GM18870 (cell line): Measurements from ENCODE around the gene CYP26A1.

Experiments used
- ATAC-seq: cut with Tn5 transposase; IDR thresholded peaks from one replicate; pipeline ENCODE4 v1.9.1; 2021; ENCODE audit warnings: moderate library complexity; ENCODE audit not compliant: unreplicated experiment

CYP26A1 gene

DNA sequence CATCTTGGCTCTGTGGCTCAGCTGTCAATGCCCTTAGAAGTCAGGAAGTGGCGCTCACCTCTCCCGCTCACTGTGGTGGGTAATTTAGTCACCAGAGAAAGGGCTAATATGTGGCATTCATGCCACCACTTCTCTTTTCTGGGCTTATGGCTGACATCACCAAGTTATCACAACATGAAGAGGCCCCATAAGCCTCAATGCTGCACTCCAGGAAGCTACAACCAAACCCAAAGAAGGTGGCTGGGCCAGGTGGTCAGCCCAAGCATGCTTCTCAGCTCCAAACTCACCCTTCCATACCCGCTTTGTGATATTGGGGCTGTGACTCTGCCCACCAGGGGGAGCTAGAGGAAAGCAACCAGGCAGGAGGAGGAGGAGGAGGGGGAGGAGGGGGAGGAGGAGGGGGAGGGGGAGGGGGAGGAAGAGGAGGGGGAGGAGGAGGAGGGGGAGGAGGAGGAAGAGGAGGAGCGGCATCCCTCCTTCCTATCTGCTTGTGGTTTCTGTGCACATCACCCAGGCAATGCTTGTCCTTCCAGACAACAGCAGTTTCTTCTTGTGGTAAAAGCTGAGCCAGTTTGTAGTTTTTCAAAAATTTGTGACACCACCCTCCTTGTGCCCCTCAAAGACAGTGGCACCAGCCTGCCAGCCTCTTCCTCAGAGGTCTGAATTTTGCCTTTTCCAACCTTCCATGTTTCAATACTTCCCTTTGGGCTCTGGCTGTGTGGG, 42.1 kb downstream of the CYP26A1 start:
- peak; percentile 64 for ATAC-seq

DNA sequence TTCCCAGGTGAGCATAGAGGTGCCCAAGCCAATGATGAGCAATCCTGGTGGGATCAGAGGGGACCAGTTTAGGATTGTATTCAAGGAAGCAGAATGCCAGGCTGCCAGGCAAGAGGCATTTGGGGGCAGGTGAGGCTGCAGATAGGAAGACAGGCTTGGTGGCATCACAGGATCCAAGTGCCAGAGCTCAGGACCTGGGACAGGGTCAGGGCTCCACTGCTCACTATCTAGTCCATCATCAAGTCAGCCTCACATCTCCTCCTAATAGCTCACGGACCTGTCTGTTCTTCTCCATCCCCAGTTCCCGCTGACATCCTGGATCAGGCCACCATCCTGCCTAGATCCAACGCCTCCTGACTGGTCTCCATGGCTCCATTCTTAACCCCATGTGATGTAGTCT, 47.6 kb downstream of the CYP26A1 start:
- ATAC-seq = no peak

DNA sequence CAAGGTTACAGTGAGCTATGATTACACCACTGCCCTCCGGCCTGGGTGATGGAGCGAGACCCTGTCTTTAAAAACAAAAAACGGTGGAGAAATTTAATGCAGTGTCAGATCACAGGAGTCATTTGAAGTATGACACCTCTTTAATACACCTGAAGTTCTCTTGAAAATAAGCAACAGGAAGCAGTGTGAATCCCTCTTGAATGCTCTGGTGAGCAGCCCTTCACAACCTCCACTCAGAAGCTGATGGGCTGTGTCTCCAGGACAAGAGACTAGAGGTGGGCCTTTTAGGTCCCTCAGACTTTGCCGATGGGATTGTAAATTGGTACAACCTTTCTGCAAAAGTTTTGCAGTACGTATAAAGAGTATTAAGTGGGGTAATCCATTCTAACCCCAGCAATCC, 50.1 kb downstream of the CYP26A1 start:
- ATAC-seq = no peak

DNA sequence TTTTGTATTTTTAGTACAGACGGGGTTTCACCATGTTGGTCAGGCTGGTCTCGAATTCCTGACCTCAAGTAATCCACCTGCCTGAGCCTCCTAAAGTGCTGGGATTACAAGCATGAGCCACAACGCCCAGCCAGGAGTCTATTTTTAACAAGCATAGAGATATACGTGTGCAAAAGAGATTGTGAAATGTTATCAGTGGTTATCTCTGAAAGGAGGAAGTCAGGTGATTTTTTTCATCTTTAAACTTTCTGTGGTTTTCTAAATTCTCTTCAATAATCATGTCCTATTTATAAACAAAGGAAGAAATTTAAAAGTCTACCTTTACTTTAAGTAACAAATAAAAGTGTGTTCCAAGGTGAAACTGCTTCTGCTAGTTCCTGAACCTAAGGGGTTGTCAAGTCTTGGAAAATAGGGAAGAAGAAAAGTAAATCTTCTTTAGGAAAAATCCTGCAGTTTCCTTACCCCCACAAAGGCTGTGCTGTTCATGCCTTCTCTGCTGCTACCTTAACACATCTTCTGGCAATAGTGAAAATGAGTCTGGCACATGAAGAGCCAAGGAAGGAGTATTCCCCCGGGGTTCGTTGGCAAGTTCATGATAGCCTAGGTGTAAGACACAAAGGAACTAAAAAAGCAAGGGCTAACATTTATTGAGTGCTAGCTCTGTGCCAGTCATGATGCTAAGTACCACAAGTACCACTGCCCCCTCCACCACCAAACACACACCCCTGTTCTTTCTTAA, 51.1 kb downstream of the CYP26A1 start:
- ATAC-seq = peak; percentile 67

DNA sequence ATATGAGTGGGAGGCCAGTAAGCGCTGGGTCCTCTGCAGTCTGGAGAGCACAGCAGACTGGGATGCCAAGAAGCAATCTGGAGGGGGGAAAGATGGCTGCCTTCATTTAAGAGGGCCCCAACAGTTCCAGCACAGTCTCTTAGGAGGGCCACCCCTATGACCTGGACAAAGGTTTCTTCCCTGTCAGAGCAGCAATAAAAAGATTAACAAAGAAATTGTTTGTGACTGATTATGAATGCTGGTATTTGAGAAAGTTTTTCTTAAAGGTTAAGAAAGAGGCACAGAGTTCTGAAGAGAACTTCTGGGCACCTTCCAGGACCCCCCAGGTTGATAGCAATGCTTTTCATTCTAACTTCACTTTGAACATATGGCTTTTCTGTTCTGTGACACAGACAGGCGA, 52.3 kb downstream of the CYP26A1 start:
- ATAC-seq = no peak

DNA sequence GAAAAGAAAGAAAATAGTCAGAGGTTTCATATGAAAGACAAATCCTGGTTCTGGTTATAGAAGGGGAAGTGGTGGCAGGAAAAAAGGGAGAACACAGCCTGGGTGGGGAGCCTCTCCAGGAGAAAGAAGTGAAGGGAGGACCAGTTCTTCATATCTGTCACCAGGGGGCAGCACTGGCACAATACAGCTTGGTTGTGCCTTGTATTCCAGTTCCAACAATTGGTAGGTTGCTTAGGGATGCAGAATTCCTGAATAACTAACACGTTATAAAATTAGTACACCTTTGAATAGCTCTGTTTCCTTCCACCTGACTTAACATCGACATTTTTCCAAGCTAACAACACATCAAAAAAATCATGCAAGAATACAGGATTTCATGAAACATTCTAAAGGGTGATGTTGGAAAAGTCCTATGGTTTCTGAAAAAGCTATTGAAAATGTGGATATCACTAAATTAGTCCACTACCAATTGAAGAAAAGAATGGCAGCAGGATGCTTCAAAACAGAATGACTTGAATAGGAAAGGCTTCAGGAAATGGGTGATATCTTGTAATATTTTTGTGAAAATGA, 52.9 kb downstream of the CYP26A1 start:
- no peak for ATAC-seq
